Kidney (tissue), 14 donors: ENCODE results near the gene GJA3. TPM values are rescaled to one million over a fixed set of nuclear protein-coding genes. Genes with fewer than 3 reads are reported as not detected.
A peak's percentile ranks its signal among the peaks of the same experiment; 100 is the strongest.

Experiments used
- DNase-seq, 5 donors: peaks; one replicate each; pipeline ENCODE4 v3.0.0-alpha.2; 2013 to 2020
- FAIRE-seq: peaks from 2 replicates; lab custom pipeline; 2012; peaks lifted over from hg19 to GRCh38; lab: Jason Lieb, UNC
- H3K27ac ChIP-seq, 2 donors: one replicate each; pipeline ENCODE4 v1.7.0; 2013; ENCODE audit warnings: low read depth in 2 of 2, low read length in 2 of 2, inconsistent platforms in 1 of 2
- H3K27me3 ChIP-seq: one replicate; pipeline ENCODE4 v1.7.1; 2013; ENCODE audit warnings: low read length, inconsistent platforms; ENCODE audit not compliant: control insufficient read depth, insufficient read depth
- H3K36me3 ChIP-seq, 3 donors: one replicate each; pipeline versions ENCODE4 v1.7.0 to v1.7.1; 2013; ENCODE audit warnings: low read length in 3 of 3, control low read depth in 1 of 3, inconsistent platforms in 1 of 3; ENCODE audit not compliant: insufficient read depth in 3 of 3, control insufficient read depth in 2 of 3
- H3K4me1 ChIP-seq, 3 donors: one replicate each; pipeline versions ENCODE4 v1.7.0 to v1.7.1; 2013; ENCODE audit warnings: low read length in 3 of 3, inconsistent platforms in 1 of 3, low read depth in 1 of 3; ENCODE audit not compliant: control insufficient read depth in 2 of 3, insufficient read depth in 2 of 3
- H3K4me3 ChIP-seq, 3 donors: one replicate each; pipeline versions ENCODE4 v1.7.0 to v1.8.1; 2013; ENCODE audit warnings: low read length in 3 of 3, control low read depth in 1 of 3, inconsistent platforms in 1 of 3
- H3K9ac ChIP-seq, 3 donors: one replicate each; pipeline versions ENCODE4 v1.7.0 to v1.7.1; 2013; ENCODE audit warnings: low read length in 3 of 3, control low read depth in 1 of 3, inconsistent platforms in 1 of 3
- H3K9me3 ChIP-seq, 3 donors: one replicate each; pipeline versions ENCODE4 v1.7.0 to v1.7.1; 2013; ENCODE audit warnings: low read length in 3 of 3, control low read depth in 1 of 3, inconsistent platforms in 1 of 3; ENCODE audit not compliant: control insufficient read depth in 2 of 3, insufficient read depth in 1 of 3
- CTCF ChIP-seq: IDR thresholded peaks from 3 replicates; pipeline ENCODE4 v1.5.1; 2012; ENCODE audit warnings: mild to moderate bottlenecking, moderate library complexity, borderline replicate concordance; ENCODE audit not compliant: insufficient read depth; ENCODE audit errors: extremely low read depth
- intact Hi-C: fragments of 100-400 bp; cut with DNase I; formaldehyde crosslinking; loops from one replicate; pipeline ENCODE4 v1.11.1; 2022
- polyA plus RNA-seq: library from polyadenylated mRNA; stranded (reverse); fragments of 350-450 nt; fragmentation: Illumina TruSeq; extraction: RNeasy Lipid Tissue Mini Kit (QIAGEN cat#74804); gene quantifications from one replicate; pipeline ENCODE4 v1.2.3, GENCODE V29; 2014; ENCODE audit warnings: low read depth, low replicate concordance; ENCODE audit not compliant: insufficient read depth
- total RNA-seq: library from RNA; stranded (reverse); fragmentation: NEBNext Ultra II Directional; extraction: Animal tissue kit (Norgen Biotek cat#: 25700); gene quantifications from one replicate; pipeline ENCODE4 v1.2.1, GENCODE V29; 2021
- donor health status: control.
- donor health status: control.
- donor health status: control.
- donor health status: control.
- donor health status: control.
- donor health status: DM: yes; HTN: yes; CAD: no.
- donor health status: Normal renal cell carcinoma (clear cell type).

GJA3 gene
- total and polyA plus RNA-seq, 2 donors from 2014 or later = 0.16 to 1.1 TPM

DNA sequence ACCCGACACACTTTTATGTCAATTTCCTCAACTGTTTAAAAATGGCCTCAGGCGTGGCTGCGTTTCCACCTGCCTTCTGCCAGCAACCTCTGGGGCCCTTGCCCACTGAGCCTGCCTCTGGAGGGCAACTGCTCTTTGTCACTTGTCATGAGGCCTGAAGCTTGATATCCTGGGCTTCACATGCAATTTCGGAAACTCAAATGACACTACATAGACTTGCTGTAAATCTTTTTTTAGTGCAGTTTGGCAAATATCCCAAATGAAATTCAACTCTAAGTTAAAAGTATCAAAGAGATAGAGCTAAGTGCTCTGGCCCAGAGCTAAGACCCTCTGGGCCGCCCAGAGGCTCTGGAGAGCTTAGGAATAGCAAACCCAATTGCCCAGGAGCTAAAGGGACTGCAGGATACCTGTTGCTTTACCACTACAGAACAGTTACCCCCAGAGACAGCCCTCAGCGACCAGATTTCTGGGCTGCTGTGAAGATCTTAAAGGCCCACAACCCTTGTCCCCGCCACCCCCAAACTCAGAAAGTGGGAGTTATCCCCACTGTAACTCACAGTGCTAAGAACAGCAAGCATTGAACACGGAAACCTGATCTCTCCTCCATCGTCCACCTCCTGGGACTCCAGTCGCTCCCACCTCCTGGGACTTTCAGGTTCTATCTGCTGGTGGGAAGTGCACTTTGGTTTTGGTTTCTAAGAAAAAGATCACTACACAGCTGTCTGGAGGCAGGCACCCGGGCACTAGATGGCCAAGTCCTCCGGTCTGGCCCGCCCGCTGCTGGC lies 19.4 kb downstream of the GJA3 start:
- H3K27ac ChIP-seq = no peak overlapping the region
- intact Hi-C loops = no loop called here
- H3K4me3 ChIP-seq = no peak overlapping the region

DNA sequence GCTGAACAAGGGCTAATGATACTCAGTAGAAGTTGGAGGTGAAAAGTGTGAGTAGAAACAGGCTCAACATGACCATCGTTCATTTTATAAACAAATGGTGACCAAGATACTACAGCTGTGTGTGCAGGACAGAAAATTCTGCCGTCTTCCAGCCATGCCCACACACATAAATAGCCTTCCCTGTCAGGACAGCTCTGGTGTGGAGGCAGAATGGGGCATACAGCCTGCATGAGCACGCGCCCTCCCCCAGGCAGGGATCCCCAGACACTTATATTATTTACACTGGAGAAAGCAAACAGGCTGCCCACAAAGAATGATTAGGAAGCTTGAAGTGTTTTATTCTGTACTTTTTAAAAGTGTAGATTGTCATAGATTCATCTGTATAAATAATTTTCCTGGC lies 20.4 kb downstream of the GJA3 start:
- intact Hi-C loops = no loop called here
- no peaks in the 10 kb centered on the region for H3K9me3 ChIP-seq
- no peak for DNase-seq
- no peak overlapping the region for H3K27ac ChIP-seq
- no peaks in the 10 kb centered on the region for H3K4me1 ChIP-seq
- FAIRE-seq = no peak
- H3K36me3 ChIP-seq = no peaks in the 10 kb centered on the region
- H3K4me3 ChIP-seq = no peak overlapping the region
- no peak for TF ChIP-seq CTCF
- peaks cover 9% of the 10 kb centered on the region for H3K27me3 ChIP-seq
- no peak overlapping the region for H3K9ac ChIP-seq

More for the DNA sequence above, 19.4 kb downstream of the GJA3 start:
- Histone ChIP-seq H3K9me3 (no peaks in the 10 kb centered on the region), H3K9ac (no peak overlapping the region), H3K4me1 (no peaks in the 10 kb centered on the region), H3K27me3 (peaks cover 9% of the 10 kb centered on the region), H3K36me3 (no peaks in the 10 kb centered on the region)
- TF ChIP-seq CTCF = no peak
- FAIRE-seq (no peak), DNase-seq (peak in 3 of 5 donors; percentile 52 to 79 (median 75))

- Histone ChIP-seq H3K4me3 (no peak overlapping the region), H3K36me3 (no peaks in the 10 kb centered on the region), H3K4me1 (no peaks in the 10 kb centered on the region), H3K27ac (no peak overlapping the region), H3K9ac (no peak overlapping the region), H3K27me3 (peaks cover 8% of the 10 kb centered on the region), H3K9me3 (no peaks in the 10 kb centered on the region)
- FAIRE-seq = no peak
- intact Hi-C loops = no loop called here
- TF ChIP-seq CTCF = no peak
- DNase-seq = no peak
Measured at GRCh38 chr13:20137875-20138274, 23.0 kb downstream of the GJA3 start.
